Measurements from ENCODE around the gene MTG1. TPM values are rescaled to one million over a fixed set of nuclear protein-coding genes. Genes with fewer than 3 reads are reported as not detected.
"Not testable (repeated sequence)": the region's sequence is repeated elsewhere in the genome, so short reads cannot be mapped to it uniquely, and the experiment has no call there.

MTG1 gene
- total RNA-seq, 1 donor: 31.5 TPM

DNA sequence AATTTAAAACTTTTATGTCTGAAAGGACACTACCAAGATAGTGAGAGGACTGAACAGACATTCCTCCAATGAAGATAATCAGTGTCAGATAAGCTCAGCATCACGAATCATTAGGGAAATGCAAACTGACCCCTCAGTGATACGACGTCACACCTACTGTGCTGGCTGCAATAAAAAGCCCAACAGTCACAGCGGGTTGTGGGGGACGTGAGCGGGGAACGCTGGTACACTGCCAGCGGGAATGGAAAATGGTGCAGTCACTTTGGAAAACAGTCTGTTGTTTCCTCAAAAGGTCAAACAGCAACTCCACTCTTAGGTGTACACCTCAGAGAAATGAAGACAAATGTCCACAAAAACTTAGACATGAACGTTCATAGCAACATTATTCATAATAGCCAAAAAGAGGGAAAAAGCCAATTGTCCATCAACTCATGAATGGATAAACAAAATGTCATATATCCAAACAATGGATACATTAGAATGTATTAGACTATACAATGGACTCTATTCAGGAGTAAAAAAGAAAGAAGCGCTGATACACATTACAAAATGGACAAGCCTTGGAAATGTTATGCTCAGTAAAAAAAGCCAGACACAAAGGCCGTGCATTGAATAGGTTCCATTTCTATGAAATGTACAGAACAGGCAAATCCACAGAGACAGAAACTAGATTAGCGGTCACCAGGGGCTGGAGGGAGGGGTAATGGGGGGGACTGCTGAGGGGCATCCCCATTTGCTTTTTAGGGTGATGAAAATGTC is 18.4 kb upstream of the MTG1 start:
- no peak overlapping the region for H2AFZ ChIP-seq (ENCODE audit: low read length)
- H3K9me3 ChIP-seq (ENCODE audit: low read depth, low read length): no peaks in the 10 kb centered on the region
- DNase-seq (ENCODE audit: insufficient read length, low spot score, missing footprints): no peak
- H3K4me3 ChIP-seq (ENCODE audit: insufficient read depth, low read length): no peak overlapping the region
- no peaks in the 10 kb centered on the region for H3K27me3 ChIP-seq (ENCODE audit: insufficient read depth, low read length)
- H3K4me2 ChIP-seq (ENCODE audit: insufficient read depth, low read length): no peak overlapping the region
- H4K20me1 ChIP-seq (ENCODE audit: insufficient read depth, low read length): peaks cover 3% of the 10 kb centered on the region
- H3K36me3 ChIP-seq (ENCODE audit: insufficient read depth, low read length): no peaks in the 10 kb centered on the region
- TF ChIP-seq, protein P1, sequence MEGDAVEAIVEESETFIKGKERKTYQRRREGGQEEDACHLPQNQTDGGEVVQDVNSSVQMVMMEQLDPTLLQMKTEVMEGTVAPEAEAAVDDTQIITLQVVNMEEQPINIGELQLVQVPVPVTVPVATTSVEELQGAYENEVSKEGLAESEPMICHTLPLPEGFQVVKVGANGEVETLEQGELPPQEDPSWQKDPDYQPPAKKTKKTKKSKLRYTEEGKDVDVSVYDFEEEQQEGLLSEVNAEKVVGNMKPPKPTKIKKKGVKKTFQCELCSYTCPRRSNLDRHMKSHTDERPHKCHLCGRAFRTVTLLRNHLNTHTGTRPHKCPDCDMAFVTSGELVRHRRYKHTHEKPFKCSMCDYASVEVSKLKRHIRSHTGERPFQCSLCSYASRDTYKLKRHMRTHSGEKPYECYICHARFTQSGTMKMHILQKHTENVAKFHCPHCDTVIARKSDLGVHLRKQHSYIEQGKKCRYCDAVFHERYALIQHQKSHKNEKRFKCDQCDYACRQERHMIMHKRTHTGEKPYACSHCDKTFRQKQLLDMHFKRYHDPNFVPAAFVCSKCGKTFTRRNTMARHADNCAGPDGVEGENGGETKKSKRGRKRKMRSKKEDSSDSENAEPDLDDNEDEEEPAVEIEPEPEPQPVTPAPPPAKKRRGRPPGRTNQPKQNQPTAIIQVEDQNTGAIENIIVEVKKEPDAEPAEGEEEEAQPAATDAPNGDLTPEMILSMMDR (IDR thresholded peaks at IDR 0.05; ENCODE audit: extremely low read depth, low read depth, low read length): no peak
- no peak overlapping the region for H3K27ac ChIP-seq (ENCODE audit: low read depth, low read length)
- H3K79me2 ChIP-seq (ENCODE audit: insufficient read depth, low read length): peaks cover 4% of the 10 kb centered on the region
- peaks cover 5% of the 10 kb centered on the region for H3K4me1 ChIP-seq (ENCODE audit: insufficient read depth, low read length)

DNA sequence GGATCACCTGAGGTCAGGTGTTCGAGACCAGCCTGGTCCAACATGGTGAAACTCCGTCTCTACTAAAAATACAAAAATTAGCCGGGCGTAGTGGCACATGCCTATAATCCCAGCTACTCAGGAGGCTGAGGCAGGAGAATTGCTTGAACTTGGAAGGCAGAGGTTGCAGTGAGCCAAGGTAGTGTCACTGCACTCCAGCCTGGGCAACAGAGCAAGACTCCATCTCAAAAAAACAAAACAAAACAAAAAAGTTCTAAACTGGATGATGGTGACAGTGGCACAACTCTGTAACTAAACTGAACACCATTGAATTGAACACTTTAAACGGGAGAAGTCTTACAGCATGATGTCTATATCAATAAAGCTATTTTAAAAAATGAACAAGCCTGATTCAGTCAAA is 17.8 kb upstream of the MTG1 start:
- H3K36me3 ChIP-seq (ENCODE audit: insufficient read depth, low read length); H2AFZ ChIP-seq (ENCODE audit: low read length); H3K27ac ChIP-seq (ENCODE audit: low read depth, low read length); H3K27me3 ChIP-seq (ENCODE audit: insufficient read depth, low read length); H3K79me2 ChIP-seq (ENCODE audit: insufficient read depth, low read length); H3K4me1 ChIP-seq (ENCODE audit: insufficient read depth, low read length); H3K9me3 ChIP-seq (ENCODE audit: low read depth, low read length); H3K4me3 ChIP-seq (ENCODE audit: insufficient read depth, low read length); H3K4me2 ChIP-seq (ENCODE audit: insufficient read depth, low read length); H4K20me1 ChIP-seq (ENCODE audit: insufficient read depth, low read length); DNase-seq (ENCODE audit: insufficient read length, low spot score, missing footprints): not testable (repeated sequence)

DNA sequence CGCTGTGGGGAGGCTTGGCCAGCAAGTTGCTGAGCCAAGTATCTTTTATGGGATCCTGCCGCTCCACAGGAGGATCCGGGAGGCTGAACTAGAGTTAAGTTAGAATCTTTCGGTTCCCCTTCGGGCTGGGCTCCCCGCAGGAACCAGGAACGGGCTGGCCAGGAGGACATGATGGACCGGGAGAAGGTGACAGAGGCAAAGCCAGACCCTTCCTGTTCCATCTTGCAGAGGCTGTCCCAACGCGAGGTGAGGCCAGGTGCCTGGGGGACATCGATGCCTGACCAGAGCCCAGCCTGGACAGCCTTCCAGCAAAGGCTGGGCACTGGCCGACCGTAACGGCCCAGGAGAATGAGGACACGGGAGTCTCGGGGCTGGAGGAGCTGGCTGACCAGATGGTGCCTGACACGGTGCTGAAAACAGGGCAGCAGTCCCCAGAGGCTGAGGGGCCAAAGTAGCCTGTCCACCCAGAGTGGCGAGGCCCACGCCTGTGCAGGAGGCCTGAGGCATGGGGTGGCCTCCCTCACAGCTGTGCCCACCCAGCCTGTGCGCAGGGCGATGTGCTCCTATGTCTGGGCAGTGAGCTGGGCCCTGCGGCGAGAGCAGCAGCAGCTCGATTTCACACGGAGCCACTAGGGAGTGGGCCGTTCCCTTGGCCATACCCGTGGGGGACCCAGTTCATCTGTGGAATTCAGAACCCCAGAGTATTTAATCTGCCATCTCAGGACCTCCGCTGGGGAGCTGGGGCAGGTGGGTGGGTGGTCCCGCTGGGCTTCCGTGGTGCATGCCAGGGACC is 16.7 kb upstream of the MTG1 start:
- Histone ChIP-seq H3K4me1 (ENCODE audit: insufficient read depth, low read length) (peaks cover 5% of the 10 kb centered on the region), H3K79me2 (ENCODE audit: insufficient read depth, low read length) (peaks cover 1% of the 10 kb centered on the region), H3K36me3 (ENCODE audit: insufficient read depth, low read length) (no peaks in the 10 kb centered on the region), H3K4me2 (ENCODE audit: insufficient read depth, low read length) (peak overlapping the region; percentile 96), H3K27me3 (ENCODE audit: insufficient read depth, low read length) (no peaks in the 10 kb centered on the region), H2AFZ (ENCODE audit: low read length) (no peak overlapping the region), H3K27ac (ENCODE audit: low read depth, low read length) (no peak overlapping the region), H3K4me3 (ENCODE audit: insufficient read depth, low read length) (no peak overlapping the region), H3K9me3 (ENCODE audit: low read depth, low read length) (no peaks in the 10 kb centered on the region), H4K20me1 (ENCODE audit: insufficient read depth, low read length) (no peaks in the 10 kb centered on the region)
- TF ChIP-seq, protein P1 (IDR thresholded peaks at IDR 0.05; ENCODE audit: extremely low read depth, low read depth, low read length): no peak
- DNase-seq (ENCODE audit: insufficient read length, low spot score, missing footprints): no peak

DNA sequence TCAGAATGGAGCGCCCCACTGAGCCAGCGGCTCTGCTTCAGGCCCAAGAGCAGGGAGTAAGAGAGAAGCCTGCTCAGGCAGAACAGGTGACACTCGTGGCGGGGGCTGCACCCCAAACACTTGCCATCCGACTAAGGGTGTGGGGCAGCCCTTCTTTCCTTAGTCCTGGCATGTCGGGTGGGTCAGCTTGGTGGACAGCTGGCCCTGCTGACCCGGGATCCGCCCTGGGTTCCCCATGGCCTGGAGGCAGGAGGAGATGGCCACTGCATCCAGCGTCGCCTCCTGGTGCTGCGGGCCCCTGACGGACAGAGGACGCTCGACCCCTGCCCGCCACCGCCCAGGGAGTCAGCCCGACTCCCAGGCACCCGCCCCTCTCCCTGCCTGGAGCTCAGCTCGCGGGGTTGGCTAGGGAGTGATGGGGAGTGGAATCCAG is 16.1 kb upstream of the MTG1 start:
- DNase-seq (ENCODE audit: insufficient read length, low spot score, missing footprints): no peak
- peak overlapping the region; percentile 96 for H3K4me2 ChIP-seq (ENCODE audit: insufficient read depth, low read length)
- TF ChIP-seq, protein P1 (IDR thresholded peaks at IDR 0.05; ENCODE audit: extremely low read depth, low read depth, low read length): no peak
- H3K36me3 ChIP-seq (ENCODE audit: insufficient read depth, low read length): no peaks in the 10 kb centered on the region
- H3K27ac ChIP-seq (ENCODE audit: low read depth, low read length): no peak overlapping the region
- H3K9me3 ChIP-seq (ENCODE audit: low read depth, low read length): no peaks in the 10 kb centered on the region
- H2AFZ ChIP-seq (ENCODE audit: low read length): peak overlapping the region; percentile 95
- no peaks in the 10 kb centered on the region for H3K79me2 ChIP-seq (ENCODE audit: insufficient read depth, low read length)
- H3K4me1 ChIP-seq (ENCODE audit: insufficient read depth, low read length): peaks cover 5% of the 10 kb centered on the region
- no peaks in the 10 kb centered on the region for H3K27me3 ChIP-seq (ENCODE audit: insufficient read depth, low read length)
- H4K20me1 ChIP-seq (ENCODE audit: insufficient read depth, low read length): no peaks in the 10 kb centered on the region
- H3K4me3 ChIP-seq (ENCODE audit: insufficient read depth, low read length): peak overlapping the region; percentile 82

Data from osteoblast (primary cell).